ENCODE data around the gene FGF14. TPM values are rescaled to one million over a fixed set of nuclear protein-coding genes. Genes with fewer than 3 reads are reported as not detected.

The FGF14 gene
- total RNA-seq, 4 donors from 2014 or later = 0.36 to 1.9 (median 0.45) TPM

- TF ChIP-seq POLR2A (IDR thresholded peaks at IDR 0.05) = no peak
- TF ChIP-seq, protein P1, sequence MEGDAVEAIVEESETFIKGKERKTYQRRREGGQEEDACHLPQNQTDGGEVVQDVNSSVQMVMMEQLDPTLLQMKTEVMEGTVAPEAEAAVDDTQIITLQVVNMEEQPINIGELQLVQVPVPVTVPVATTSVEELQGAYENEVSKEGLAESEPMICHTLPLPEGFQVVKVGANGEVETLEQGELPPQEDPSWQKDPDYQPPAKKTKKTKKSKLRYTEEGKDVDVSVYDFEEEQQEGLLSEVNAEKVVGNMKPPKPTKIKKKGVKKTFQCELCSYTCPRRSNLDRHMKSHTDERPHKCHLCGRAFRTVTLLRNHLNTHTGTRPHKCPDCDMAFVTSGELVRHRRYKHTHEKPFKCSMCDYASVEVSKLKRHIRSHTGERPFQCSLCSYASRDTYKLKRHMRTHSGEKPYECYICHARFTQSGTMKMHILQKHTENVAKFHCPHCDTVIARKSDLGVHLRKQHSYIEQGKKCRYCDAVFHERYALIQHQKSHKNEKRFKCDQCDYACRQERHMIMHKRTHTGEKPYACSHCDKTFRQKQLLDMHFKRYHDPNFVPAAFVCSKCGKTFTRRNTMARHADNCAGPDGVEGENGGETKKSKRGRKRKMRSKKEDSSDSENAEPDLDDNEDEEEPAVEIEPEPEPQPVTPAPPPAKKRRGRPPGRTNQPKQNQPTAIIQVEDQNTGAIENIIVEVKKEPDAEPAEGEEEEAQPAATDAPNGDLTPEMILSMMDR (IDR thresholded peaks at IDR 0.05) = no peak
- intact Hi-C loops (cut with DNase I; ENCODE audit: low total_unique reads) = no loop called here
- no peak overlapping the region for H3K4me3 ChIP-seq (ENCODE audit: low read depth, poor library complexity, severe bottlenecking)
- no peak for DNase-seq (ENCODE audit: low spot score in 2 of 2)
- 59 to 75% methylated on average over 3 of the region's 3 CpGs for WGBS, 2 donors
These were observed 168.2 kb downstream of the FGF14 start for GRCh38 chr13:102233566-102234208.

GRCh38 chr13:102231479-102231878 is 170.4 kb downstream of the FGF14 start:
- TF ChIP-seq, protein P1 (IDR thresholded peaks at IDR 0.05) = no peak
- no peak for TF ChIP-seq POLR2A (IDR thresholded peaks at IDR 0.05)
- WGBS, 2 donors = 47 to 69% methylated on average over 2 of the region's 2 CpGs
- intact Hi-C loops (cut with DNase I; ENCODE audit: low total_unique reads) = no loop called here
- no peak overlapping the region for H3K4me3 ChIP-seq (ENCODE audit: low read depth, poor library complexity, severe bottlenecking)
- no peak for DNase-seq (ENCODE audit: low spot score in 2 of 2)

DNA sequence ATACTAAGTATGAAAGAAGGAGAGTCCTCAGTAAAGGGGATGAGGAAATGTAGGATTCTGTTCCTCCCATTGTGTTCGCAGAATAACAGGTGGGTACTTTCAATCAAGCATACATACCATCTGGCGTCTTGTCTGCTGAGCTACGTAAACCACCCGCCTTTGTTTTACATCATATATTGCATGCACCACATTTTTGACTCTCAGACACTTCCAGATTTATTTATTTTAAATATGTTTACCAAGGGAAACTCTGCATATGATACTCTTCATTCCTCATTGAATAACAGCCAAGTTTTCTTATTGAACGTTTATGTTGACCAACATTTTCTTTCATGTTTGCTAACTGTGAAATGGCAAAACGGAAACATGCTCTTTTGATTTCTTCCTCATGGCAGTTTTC is 174.1 kb downstream of the FGF14 start:
- no peak overlapping the region for H3K4me3 ChIP-seq (ENCODE audit: low read depth, poor library complexity, severe bottlenecking)
- no peak for DNase-seq (ENCODE audit: low spot score in 2 of 2)
- TF ChIP-seq, protein P1 (IDR thresholded peaks at IDR 0.05) = no peak
- no peak for TF ChIP-seq POLR2A (IDR thresholded peaks at IDR 0.05)
- intact Hi-C loops (cut with DNase I; ENCODE audit: low total_unique reads) = no loop called here
- WGBS, 2 donors = 69% methylated on average over 6 of the region's 6 CpGs

DNA sequence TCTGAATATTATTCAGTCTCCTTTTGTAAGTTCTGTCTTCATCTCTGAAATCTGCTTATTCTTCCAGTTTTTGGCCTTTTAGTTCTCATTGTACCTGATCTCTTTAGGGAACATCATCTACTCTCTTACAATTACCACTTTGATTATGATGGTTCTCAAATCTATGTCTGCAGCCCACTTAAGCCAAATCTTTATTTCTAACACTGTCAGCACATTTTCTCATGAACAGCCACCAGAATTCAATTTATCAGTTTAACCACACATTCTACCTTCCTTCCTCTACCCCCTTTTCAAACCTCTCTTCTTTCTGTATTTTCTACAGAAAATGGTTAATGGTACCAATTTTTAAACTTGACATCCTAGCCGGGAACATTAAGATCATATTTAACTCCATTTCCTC is 175.3 kb downstream of the FGF14 start:
- 94 to 95% methylated on average over 1 of the region's 1 CpG for WGBS, 2 donors
- intact Hi-C loops (cut with DNase I; ENCODE audit: low total_unique reads) = no loop called here
- TF ChIP-seq, protein P1 (IDR thresholded peaks at IDR 0.05) = no peak
- TF ChIP-seq POLR2A (IDR thresholded peaks at IDR 0.05) = no peak
- no peak for DNase-seq (ENCODE audit: low spot score in 2 of 2)
- no peak overlapping the region for H3K4me3 ChIP-seq (ENCODE audit: low read depth, poor library complexity, severe bottlenecking)

DNA sequence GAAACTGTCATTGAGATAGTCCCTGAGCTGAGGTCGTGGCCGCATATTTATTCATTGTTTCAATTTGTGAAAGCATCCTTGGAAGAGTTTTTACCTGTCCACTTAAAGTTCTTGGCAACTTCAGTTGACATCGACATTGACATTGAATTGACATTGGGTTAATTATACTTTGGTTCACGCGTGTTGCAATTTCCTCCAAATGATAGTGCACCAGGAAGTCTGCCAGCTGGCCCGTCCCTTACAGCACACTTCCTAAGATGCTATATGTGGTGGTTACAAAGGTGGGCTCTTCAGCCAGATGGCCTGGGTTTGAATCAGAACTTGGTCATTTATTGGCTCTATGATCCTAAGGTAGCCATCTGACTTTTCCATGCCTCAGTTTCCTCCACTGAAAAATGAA is 176.0 kb downstream of the FGF14 start:
- WGBS, 2 donors = 60 to 80% methylated on average over 6 of the region's 6 CpGs
- no peak for TF ChIP-seq POLR2A (IDR thresholded peaks at IDR 0.05)
- TF ChIP-seq, protein P1 (IDR thresholded peaks at IDR 0.05) = no peak
- H3K4me3 ChIP-seq (ENCODE audit: low read depth, poor library complexity, severe bottlenecking) = no peak overlapping the region
- no peak for DNase-seq (ENCODE audit: low spot score in 2 of 2)
- intact Hi-C loops (cut with DNase I; ENCODE audit: low total_unique reads) = no loop called here

DNA sequence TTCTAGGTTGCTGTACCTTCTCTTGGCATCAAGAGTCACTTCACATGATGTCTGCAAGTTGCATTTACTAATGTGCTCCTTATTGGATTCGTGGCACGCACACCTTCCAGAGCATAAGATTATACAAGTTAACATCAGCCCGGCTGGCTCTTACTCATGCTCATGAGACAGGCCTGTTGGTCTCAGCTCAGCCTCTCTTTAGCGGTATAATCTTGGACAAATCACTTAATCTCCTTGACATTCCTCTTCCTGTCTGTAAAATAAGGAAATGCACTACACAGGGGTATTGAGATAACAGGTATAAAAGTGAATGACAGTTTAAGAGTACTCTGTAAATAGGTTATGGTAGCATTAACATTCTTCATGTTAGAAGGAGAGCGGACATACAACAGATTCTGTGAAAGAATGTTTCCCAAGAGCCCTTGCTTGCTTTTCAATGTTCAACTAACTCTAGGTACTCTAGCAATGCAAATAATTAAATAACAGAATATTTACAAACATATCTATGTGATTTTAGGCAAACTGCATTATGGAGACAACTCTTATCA is 181.1 kb downstream of the FGF14 start:
- TF ChIP-seq, protein P1 (IDR thresholded peaks at IDR 0.05) = no peak
- no peak for TF ChIP-seq POLR2A (IDR thresholded peaks at IDR 0.05)
- WGBS, 2 donors = 57 to 71% methylated on average over 5 of the region's 5 CpGs
- intact Hi-C loops (cut with DNase I; ENCODE audit: low total_unique reads) = no loop called here

More for the DNA sequence above, 181.1 kb downstream of the FGF14 start:
- no peak for DNase-seq (ENCODE audit: low spot score in 2 of 2)
- no peak overlapping the region for H3K4me3 ChIP-seq (ENCODE audit: low read depth, poor library complexity, severe bottlenecking)

Measured in lower leg skin (tissue), 4 donors.